Mammary epithelial cell (primary cell): ENCODE results near the gene TEKT3.

Experiments used
- CTCF ChIP-seq, 2 donors: IDR thresholded peaks in 1 of 2; conservative IDR thresholded peaks in 1 of 2; 2 replicates each; pipeline ENCODE4 v1.5.1; 2011 to 2012; ENCODE audit warnings: inconsistent platforms in 2 of 2, low read length in 2 of 2, mild to moderate bottlenecking in 2 of 2, control low read depth in 1 of 2, low read depth in 1 of 2; ENCODE audit not compliant: insufficient read depth in 1 of 2; ENCODE audit errors: extremely low read depth in 1 of 2
- EZH2 ChIP-seq: IDR thresholded peaks from 2 replicates; pipeline ENCODE4 v1.6.1; 2012; ENCODE audit warnings: low read length, inconsistent platforms, borderline replicate concordance

GRCh38 chr17:15377616-15378015 lies 36.2 kb upstream of the TEKT3 start:
- TF ChIP-seq CTCF (conservative IDR thresholded peaks at IDR 0.05 in 1 of 2, IDR thresholded peaks at IDR 0.05 in 1 of 2; ENCODE audit: extremely low read depth in 1 of 2, insufficient read depth in 1 of 2, low read depth in 1 of 2, low read length in 2 of 2) (no peak), EZH2 (no peak)
